ENCODE measurements around the gene CFAP54. TPM values are rescaled to one million over a fixed set of nuclear protein-coding genes. Genes with fewer than 3 reads are reported as not detected.

The CFAP54 gene
- total and polyA plus RNA-seq, 2 of the 4 experiments (the other 2 are of a cell fraction) = 0.18 to 0.41 TPM

DNA sequence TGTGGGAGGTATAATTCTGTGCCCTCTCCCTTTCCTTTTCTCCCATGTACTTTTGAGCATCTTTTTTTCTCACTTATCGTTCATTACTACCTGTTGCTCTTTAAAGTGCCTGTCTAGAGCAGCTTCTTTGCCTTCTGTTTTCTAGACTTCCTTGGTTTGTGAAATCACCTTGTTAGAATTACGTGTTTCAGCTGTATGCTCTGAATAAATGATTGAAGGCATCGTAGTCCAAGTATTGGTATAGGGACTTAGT is 419.0 kb downstream of the CFAP54 start:
- H3K4me2 ChIP-seq (ENCODE audit: low read depth, low read length) = peak overlapping the region; percentile 84
- H3K9me3 ChIP-seq (ENCODE audit: control insufficient read depth, insufficient read depth, low read length) = no peaks in the 10 kb centered on the region
- peak overlapping the region; percentile 88; the same call in 1 of the 2 replicates for H3K9ac ChIP-seq (ENCODE audit: low read depth, low read length)
- 0 out of 2 replicates have a peak overlapping the region, but pooled peaks have one; percentile 19 for H3K56ac ChIP-seq (ENCODE audit: extremely low read depth, insufficient read depth, low read length)
- peaks cover 4% of the 10 kb centered on the region for H3K9me1 ChIP-seq (ENCODE audit: insufficient read depth, low read length)
- no peak overlapping the region for H2AK9ac ChIP-seq (replicated peaks; ENCODE audit: low read depth, low read length, poor library complexity)
- in situ Hi-C loops (cut with MboI; ENCODE audit: low sequenced_read_pairs) = no loop called here
- DNase-seq (no peak), ATAC-seq (ENCODE audit: low read depth) (no peak)
- H2AFZ ChIP-seq (replicated peaks; ENCODE audit: low read length, poor library complexity) = no peak overlapping the region
- no peak overlapping the region for H4K91ac ChIP-seq (ENCODE audit: insufficient read depth, low read depth, low read length)
- no TSS peak for BruUV-seq (replicated peaks)
- peak overlapping the region in 1 of 2 experiments; percentile 26; a peak in 1 of 4 replicates for H4K8ac ChIP-seq (ENCODE audit: low read depth in 2 of 2, low read length in 2 of 2)
- H3K27ac ChIP-seq (ENCODE audit: insufficient read depth, low read length) = no peak overlapping the region
- peak overlapping the region; percentile 42; the same call in 1 of the 2 replicates for H2AK5ac ChIP-seq (ENCODE audit: low read depth, low read length)
- H3K23ac ChIP-seq (ENCODE audit: low read depth, low read length) = peak overlapping the region; percentile 39
- WGBS, 2 experiments (ENCODE audit: extremely low coverage in 2 of 2, insufficient read length in 1 of 2) = 86% methylated on average over 2 of the region's 3 CpGs; no CpG with 5 or more reads in 1 of the 2 experiments
- H3K4me3 ChIP-seq (ENCODE audit: insufficient read depth, low read depth, low read length) = peak overlapping the region; percentile 86; the same call in 1 of the 2 replicates
- ChIA-PET POLR2A (ENCODE audit: unreplicated experiment) (no interaction called here), CTCF (interaction anchor here (0.7 kb wide), 1 partner anchor 501 kb away, joined by 3 read pairs; no protein-coding TSS in a partner anchor)
- H2BK20ac ChIP-seq (ENCODE audit: low read depth, low read length) = no peak overlapping the region
- H3K18ac ChIP-seq (ENCODE audit: low read depth, low read length) = no peak overlapping the region
- no peak overlapping the region for H2BK120ac ChIP-seq (ENCODE audit: low read depth, low read length)
- peaks cover 30 to 33% of the 10 kb centered on the region in 2 experiments for H3K79me1 ChIP-seq (ENCODE audit: low read depth in 1 of 2, low read length in 2 of 2)
- no peaks in the 10 kb centered on the region for H3K36me3 ChIP-seq (ENCODE audit: control insufficient read depth, insufficient read depth, low read length)
- H3K27me3 ChIP-seq (ENCODE audit: control insufficient read depth, insufficient read depth, low read length) = no peaks in the 10 kb centered on the region
- H2BK15ac ChIP-seq (ENCODE audit: low read depth, low read length) = no peak overlapping the region
- H3K4me1 ChIP-seq (ENCODE audit: control insufficient read depth, insufficient read depth, low read length) = peaks cover 5% of the 10 kb centered on the region; the same call in 1 of the 2 replicates
- no peak overlapping the region for H2BK5ac ChIP-seq (ENCODE audit: low read depth, low read length, poor library complexity, severe bottlenecking)
- TF ChIP-seq BHLHE40 (IDR thresholded peaks at IDR 0.05; ENCODE audit: low read depth, low read length) = no peak
- TF ChIP-seq, protein P1, sequence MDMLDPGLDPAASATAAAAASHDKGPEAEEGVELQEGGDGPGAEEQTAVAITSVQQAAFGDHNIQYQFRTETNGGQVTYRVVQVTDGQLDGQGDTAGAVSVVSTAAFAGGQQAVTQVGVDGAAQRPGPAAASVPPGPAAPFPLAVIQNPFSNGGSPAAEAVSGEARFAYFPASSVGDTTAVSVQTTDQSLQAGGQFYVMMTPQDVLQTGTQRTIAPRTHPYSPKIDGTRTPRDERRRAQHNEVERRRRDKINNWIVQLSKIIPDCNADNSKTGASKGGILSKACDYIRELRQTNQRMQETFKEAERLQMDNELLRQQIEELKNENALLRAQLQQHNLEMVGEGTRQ (IDR thresholded peaks at IDR 0.05; ENCODE audit: low read depth, low read length) = no peak
- TF ChIP-seq RCOR1 (IDR thresholded peaks at IDR 0.05; ENCODE audit: insufficient replicate concordance, low read length) = no peak
- no peak for TF ChIP-seq SMC3 (IDR thresholded peaks at IDR 0.05; ENCODE audit: low read depth, low read length)
- TF ChIP-seq MAFK (IDR thresholded peaks at IDR 0.05; ENCODE audit: low read depth, low read length) = no peak
- no peak for TF ChIP-seq CEBPB (IDR thresholded peaks at IDR 0.05; ENCODE audit: low read depth, low read length)
- TF ChIP-seq RFX5 (IDR thresholded peaks at IDR 0.05; ENCODE audit: low read depth, low read length) = no peak
- no peak for TF ChIP-seq MXI1 (IDR thresholded peaks at IDR 0.05; ENCODE audit: borderline replicate concordance, low read depth, low read length)
- no peak for TF ChIP-seq MAZ (IDR thresholded peaks at IDR 0.05; ENCODE audit: borderline replicate concordance, low read depth, low read length)
- no peak overlapping the region for H3K4ac ChIP-seq (ENCODE audit: low read depth, low read length)
- H4K5ac ChIP-seq (ENCODE audit: low read depth, low read length) = no peak overlapping the region
- H4K20me1 ChIP-seq (ENCODE audit: insufficient read depth, low read length) = no peaks in the 10 kb centered on the region
- intact Hi-C loops (cut with micrococcal nuclease) = no loop called here
- H3K14ac ChIP-seq (replicated peaks; ENCODE audit: low read depth, low read length) = no peak overlapping the region
- dilution Hi-C loops (cut with HindIII; ENCODE audit: low sequenced_read_pairs, unreplicated experiment) = no loop called here

All from IMR-90 (cell line).